GM11168 (cell line): Measurements from ENCODE around the gene MAP2K3.

Experiments
- in situ Hi-C: fragments of 300-500 bp; cut with MboI; formaldehyde crosslinking; loops from one replicate; pipeline ENCODE4 v1.12.0; 2022; ENCODE audit warnings: low sequenced_read_pairs; ENCODE audit not compliant: unreplicated experiment

MAP2K3 gene

DNA sequence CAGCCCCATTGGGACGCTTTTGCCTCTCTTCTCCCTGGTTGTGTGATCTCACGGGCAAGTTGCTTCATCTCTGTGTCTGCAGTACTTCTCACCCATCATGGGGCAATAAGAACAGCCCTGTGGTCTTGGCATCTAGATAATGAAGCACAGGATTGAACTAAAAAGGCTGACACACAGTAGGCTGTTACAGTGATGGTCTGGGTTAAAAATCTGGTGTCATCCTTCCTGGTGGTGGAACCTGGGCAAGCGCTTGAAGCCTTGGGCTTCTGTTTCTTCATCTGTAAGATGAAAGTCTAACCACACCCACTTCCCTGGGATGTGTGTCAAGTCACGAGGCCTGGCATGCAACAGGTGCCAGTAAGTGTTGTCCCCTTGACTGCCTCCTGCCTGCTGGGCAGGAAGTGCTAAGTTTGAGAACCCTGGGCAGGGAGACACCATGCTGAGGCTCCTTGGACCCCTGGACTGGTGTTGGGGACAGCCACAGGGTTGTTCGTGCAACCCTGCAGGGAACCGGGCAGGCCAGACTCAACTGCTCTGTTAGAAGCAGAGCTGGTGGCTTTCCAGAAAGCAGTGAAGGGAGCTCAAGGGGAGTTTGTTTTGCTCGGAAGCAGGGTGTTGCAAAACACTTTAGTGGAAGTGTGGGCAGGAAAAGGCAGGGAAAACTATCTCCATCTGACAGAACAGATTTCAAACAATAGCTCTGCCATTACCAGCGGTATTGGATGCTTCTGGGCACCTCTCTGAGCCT, 5.9 kb upstream of the MAP2K3 start:
- in situ Hi-C loops = no loop called here

DNA sequence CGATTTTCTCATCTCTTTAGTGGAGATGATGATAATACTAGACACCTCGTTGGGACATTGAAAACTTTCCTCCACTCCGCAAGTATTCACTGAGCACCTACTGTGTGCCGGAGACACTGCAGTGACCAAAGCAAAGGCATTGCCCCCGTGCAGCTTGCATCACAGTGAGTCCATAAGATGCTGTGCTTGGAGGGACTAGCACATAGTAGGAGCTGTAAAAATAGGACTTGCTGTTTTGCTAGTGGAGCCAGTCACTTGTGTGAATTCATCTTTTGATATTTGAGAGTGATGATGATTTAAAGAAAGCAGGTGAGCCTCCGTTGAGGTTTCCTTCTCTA, 5.3 kb upstream of the MAP2K3 start:
- in situ Hi-C loops = no loop called here

DNA sequence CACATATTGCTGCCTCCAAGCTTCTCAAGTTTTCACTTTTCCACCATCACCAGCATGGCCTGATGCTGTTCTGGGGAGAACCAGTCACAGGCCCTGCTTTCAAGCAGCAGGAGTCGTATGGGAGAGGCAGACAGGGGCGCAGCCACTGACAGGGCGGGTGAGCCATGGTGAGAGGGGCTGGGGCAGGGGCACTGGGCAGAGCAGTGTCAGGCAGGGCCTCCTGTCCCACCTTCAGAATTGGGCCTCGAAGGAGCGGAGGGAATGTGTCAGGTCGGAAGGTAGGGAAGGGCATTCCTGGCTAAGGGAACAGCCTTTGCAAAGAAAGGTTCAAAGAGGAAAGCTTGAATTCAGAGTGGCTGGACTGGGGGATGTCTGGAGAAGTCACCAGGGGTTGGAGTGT, 4.9 kb upstream of the MAP2K3 start:
- in situ Hi-C loops = no loop called here

DNA sequence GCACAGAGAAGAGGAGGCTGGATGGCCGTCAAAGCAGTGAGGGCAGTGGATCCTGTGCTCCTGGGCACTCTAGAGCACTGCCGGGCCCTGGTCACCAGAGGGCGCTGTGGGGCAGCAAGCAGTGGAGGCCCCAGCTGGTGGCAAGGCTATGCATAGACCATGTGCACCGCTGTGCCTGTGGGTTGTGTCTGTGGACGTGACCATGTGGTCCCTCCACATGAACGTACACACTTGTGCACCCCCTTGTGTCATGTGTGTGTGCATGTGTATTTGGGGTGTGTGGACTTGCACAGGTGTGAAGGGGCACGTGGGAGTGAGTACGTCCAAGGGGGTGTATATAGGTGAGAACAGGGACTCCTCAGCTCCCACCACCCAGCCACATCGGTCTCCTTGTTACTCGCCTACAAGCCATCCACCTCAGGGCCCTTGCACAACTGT, 4.4 kb upstream of the MAP2K3 start:
- in situ Hi-C loops = loop anchor here (10.0 kb wide), 1 partner anchor 245 kb away; no protein-coding TSS in a partner anchor

DNA sequence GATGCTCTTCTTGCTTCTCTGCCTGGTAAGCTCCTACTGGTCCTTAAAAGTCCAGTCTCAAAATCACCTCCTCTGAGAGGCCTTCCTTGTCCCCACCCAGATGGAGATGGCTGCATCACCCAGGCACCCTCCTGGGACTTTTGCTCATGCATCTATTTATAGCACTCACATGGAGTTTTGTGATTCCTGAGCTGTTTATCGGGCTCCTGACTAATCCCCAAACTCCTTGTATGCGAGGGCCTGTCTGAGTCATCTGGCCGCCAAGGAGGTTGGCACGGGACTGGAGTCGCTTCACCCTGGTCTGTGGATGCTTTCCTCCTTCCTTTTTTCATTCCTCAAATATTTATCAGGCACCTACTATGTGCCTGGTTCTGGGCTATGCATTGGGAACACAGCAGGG, 2.3 kb upstream of the MAP2K3 start:
- in situ Hi-C loops = loop anchor here (10.0 kb wide), 1 partner anchor 243 kb away; no protein-coding TSS in a partner anchor

DNA sequence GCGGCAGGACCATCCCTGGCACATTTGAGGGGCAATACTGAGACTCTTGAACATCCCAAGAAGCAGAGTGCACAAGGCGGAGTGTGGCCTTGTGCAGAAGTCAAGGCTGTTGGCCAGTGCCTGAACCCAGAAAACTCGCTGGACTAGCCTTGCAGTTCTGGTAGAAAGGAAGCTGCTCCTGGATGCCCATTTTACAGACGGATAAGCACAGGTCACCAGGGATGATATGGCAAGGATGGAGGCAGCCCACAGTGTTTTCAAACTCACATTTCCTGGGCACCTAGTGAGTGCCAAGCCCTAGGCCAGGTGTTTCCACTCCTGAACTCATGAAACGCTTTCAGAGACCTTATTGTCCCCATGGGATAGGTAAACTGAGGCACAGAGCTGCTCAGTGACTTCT, 1.7 kb upstream of the MAP2K3 start:
- in situ Hi-C loops = loop anchor here (10.0 kb wide), 1 partner anchor 242 kb away; no protein-coding TSS in a partner anchor

DNA sequence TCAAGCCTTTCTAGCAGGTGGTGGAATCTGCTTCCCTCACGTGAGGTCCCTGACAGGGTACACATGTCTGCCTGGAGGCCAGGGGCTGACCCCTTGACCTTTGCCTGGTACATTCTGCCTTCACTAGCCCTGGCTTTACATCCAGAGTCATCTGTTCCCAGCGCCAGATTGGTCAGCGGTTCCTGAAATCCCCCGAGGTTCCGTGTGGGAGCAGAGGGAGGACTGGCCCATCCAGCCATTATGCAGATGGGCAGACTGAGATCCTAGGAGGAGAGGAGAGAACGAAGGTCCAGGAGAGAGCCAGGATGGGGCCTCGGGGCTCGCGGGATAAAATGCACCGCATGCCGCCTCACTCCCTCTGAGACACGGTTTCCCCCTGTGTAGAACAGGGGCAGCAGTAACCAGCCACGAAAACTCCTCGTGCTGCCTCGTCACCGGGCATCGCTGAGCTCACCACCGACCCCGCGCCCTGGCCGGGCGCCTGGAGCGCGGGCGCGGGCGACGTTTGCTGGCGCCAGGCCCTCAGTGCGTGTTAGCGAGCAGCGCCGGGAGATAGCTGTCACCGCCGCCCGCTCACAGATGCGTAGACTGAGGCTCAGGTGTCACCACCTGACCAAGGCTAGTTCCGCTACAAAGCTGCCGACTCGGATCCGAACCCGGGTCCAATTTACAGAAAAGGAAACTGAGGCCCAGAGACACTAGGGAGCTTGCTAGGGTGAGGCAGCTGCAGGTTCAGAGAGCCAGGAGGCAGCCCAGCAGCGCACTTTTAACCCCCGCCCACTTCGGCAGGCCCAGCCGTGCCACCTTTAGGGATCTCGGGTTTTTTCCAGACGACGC, 811 bp upstream of the MAP2K3 start:
- in situ Hi-C loops = loop anchor here (10.0 kb wide), 1 partner anchor 241 kb away; no protein-coding TSS in a partner anchor

DNA sequence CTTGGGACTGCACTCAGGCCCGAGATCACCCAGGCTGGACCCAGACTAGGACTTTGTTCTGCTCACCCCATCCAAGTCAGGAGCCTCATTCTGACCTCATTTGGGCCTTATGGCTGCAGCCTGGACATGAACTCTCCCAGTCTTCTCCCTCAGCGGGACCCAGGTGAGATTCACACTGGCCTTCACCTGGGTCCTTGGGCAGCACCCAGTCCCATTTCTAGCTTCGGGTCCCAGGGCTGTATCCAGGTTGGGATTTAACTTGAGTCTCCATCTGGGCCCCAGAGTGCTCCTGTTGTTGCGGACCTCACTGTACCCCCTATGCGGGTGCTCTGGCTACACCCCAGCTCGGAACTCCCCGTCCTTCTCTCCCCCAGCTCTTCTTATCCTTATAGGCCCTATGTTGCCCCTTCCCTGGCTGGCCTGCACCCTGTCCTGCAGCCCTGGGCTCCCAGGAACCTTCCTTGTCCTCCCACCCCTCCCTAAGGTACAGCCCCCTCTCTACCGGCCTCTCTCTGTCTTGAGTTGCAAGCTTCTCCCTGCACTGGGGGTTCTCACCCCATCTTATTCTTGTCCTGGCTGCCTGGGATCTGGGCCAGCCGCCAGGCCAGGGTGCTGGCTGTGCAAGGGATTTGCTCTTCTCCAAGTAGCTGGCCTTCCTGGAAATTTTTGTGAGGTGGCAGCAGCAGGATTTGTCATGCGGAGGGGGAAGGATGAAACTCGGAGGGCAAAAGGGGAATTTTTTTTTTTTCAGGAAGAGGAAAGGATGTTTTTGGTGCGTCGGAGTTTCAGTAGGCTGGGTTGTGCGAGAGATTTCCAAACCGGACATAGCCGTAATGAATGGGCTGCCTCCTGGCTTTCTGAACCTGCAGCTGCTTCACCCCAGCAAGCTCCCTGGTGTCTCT, 904 bp downstream of the MAP2K3 start:
- in situ Hi-C loops = loop anchor here (10.0 kb wide), 1 partner anchor 239 kb away; no protein-coding TSS in a partner anchor

DNA sequence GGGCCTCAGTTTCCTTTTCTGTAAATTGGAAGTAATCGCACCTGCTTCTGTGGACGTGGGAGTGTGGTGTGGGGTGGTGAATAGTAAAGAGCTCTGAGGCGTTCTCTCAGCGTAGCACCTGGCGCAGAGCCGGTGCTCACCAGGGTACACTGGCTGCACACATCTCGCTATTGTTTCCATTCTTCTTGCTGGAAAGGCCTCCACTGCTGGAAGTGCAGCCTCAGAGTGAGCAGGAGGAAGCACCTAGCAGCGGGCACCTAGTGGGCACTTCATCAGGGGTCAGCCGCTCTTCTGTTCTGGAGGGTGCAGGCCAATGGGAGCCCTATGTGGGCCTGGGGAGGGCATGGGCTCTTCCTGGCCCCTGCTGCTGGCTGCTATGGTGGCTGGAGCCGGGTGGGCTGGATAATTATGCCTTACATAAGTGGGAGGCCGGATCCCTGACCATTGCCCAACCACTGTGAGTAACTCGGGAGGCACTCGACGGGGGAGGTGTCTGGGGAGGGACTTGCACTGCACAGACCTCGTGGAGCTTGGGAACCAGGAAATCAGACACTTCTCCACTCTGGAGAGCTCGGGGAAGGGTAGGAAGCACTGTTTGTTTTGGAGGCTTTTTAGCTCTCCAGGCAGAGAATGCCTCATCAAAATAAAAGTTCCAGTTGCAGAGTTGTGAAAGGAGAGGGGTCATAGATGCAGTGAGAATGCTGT, 1.7 kb downstream of the MAP2K3 start:
- in situ Hi-C loops = loop anchor here (10.0 kb wide), 1 partner anchor 239 kb away; no protein-coding TSS in a partner anchor

DNA sequence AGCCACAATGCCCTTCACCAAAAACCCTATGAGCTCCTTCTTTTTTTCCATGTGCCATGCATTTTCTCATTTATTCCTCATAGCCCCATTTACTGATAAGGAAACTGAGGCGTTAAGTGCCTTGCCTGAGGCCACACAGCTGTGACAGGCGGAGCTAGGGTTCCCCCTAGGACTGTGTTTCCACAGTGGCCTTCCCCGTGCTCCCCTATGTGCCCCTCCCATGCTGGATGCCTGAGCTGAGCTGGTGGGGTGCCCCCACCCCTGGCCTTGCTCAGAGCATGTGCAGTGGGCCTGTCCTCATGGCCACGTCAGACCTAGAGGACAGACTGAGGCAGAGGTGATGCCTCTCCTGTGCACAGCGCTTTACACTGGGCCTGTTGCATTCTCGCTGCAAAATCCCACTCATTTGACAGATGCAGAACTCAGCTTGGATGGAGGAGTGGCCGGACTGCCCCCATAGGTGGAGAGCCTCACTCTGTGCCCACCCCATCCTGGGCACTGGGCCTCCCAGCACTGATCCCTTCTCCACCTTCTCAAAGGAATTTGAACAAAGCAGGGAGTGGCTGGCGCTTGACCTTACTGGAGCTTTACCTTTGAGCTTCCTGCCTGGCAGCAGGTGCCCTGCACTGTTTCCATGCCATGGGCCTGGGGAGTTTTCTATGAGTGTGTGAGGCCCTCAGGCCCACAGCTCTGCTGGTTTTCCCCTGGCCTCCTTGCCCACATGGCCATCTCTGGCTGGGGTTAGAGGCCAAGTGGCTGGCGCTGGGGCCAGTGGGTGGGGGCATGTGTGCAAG, 2.6 kb downstream of the MAP2K3 start:
- in situ Hi-C loops = loop anchor here (10.0 kb wide), 1 partner anchor 238 kb away; no protein-coding TSS in a partner anchor

DNA sequence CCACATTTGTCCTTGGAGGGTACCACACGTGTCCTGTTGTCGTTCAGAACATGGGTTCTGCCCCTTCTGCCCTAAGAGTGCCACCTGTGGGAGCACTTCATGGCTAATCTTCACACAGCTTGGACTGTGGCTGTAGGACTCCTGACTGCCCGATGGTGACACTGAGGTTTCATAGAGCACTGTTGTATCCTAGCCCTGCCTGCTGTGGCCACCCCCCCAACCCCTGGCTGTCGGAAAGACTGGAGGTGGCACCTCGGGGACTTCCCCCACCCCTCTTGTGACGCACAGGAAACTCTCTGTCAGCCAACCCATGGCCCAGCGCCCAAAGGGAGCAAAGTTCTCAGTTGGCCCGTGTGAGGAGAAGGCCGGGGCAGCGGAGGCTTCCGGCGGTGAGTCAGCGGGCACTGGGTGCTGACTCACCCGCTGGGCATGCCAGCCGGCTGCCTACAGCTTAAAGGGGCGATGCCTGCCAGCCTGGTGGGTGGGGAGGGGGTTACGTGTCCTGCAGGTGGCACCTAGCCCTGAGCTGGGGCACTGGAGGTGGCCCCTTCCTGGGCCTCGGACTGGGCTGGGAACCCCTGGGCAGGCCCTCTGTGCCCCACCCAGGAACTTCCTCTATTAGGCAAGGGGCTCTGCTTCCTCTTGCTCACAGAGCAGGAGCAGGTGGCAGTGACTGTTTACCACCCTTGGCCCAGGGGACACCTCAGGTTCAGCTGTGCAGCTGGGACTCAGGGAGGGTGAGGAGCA, 3.4 kb downstream of the MAP2K3 start:
- in situ Hi-C loops = loop anchor here (10.0 kb wide), 1 partner anchor 237 kb away; no protein-coding TSS in a partner anchor

DNA sequence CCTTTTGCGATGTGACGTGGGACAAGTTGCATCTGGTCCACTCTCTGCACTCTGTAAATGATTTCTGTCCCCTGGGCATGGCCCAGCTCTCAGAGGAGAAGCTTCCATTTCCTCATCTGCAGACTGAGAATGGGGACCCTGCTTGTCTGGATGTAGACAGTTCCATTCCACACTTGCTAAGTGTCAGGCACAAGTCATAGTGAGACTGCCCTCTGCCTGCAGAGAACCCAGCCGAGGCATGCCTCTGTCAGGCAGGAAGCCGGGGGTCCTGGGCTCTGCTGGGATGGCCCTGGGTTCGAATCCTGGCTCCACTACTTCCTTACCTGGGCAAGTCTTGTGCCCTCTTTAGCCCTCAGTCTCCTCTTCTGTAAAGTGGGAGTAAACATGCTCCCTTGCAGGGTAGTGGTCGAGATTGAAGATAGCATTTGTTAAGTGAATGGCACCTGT, 4.1 kb downstream of the MAP2K3 start:
- in situ Hi-C loops = loop anchor here (10.0 kb wide), 1 partner anchor 236 kb away; no protein-coding TSS in a partner anchor

DNA sequence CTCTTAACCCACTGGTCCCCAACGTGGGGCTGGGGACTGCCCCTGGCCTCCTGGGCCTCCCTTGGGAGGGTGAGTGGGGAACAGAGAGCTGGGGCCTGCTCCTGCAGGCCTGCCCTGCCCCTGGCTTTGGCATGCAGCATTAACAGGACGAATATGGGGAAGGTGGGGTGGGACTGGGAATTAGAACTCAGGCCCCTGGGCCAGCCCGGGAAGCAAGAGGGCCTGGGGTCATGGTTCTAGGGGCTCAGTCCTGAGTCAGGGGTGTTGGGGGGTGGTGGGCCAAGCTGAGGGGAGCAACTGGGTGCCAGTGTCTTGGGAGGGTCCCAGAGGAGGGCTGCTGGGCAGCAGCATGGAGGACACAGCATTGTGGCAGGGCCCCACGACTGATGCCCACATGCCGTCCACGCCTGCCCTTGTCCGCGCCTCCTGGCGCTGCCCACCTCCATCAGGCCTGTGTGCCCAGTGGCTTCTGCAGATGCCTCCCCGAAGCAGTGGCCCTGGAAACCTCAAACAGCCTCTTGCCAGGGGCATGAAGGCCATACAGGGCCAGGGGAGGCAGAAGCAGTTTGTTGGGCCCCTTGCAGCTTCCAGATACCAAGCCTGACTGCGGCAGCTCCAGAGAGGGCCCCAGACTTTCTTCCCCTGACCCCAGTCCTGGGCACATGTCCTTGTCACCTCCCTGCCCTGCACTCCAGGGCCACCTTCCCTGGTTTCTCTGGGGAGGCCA, 4.8 kb downstream of the MAP2K3 start:
- in situ Hi-C loops = loop anchor here (10.0 kb wide), 1 partner anchor 235 kb away; no protein-coding TSS in a partner anchor

DNA sequence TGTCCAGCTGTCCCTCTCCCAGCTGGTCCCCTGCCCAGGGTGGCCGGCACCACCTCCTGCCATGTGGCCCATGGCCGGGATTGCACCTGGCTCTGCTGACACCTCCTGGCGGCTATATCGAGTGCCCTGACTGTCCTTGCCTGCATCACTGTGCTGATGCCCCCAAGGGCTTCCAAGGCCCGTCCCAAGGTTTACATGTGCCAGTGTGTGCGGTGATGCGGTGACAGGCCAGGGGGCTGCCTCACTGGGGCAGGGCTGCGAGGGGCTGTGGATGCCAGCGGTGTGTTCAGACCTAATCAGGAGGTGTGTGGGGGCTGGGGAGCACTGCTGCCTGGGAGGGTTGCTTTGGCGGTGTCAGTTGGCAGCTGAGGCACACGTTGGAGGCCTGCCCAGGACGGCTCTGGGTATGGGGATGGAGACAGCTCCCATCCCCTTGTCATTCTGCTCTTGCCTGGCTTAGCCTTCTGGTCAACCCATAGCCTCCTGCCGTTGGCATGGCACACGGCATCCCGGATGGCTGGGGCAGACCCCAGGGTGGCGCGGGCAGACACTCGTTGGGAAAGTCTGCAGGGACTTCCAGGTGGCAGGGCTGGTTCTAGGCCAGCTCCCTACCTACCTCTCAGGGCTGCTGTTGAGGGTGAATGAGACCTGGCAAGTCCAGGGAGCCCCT, 5.5 kb downstream of the MAP2K3 start:
- in situ Hi-C loops = loop anchor here (10.0 kb wide), 1 partner anchor 235 kb away; no protein-coding TSS in a partner anchor

DNA sequence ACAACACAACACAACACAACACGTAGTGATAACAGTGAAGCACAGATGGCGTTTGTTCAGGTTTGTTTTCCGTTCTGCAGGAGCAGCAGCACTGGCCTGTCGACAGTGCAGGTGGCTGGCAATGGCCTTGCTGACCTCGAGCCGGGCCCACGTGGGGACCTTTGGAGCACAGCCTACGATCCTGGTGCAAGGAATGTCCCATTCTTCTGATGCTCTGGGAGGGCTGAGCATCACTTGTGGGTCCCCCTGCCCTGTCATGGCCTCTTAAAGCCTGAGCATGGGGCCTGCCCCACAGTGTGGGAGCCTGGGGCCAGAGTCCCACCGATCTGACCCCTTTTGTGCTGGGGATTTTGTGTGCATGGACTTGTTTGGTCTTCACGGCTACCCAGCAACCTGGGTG, 6.8 kb downstream of the MAP2K3 start:
- in situ Hi-C loops = no loop called here

DNA sequence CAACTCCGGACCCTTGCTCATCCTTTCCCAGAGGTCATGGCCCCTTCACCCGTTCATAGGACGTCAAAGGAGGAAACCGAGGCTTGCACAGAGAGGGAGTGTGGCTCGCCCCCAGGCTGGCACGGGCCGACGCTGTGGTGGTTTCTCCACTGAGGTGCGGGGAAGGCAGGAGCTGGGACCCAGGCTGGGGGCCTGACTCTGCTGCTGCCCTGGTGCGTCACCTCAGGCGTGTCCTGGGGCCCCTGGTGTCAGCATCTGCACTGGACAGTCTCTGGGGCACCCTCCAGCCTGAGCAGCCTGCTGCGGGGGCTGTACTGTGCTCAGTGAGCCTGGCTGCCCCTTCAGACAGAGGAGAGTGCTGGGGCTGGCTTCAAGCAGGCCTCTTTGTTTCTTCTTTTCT, 7.4 kb downstream of the MAP2K3 start:
- in situ Hi-C loops = no loop called here
